Measurements from ENCODE around the gene TPI1.
A peak's percentile ranks its signal among the peaks of the same experiment; 100 is the strongest.

The TPI1 gene

GRCh38 chr12:6894321-6894720 is 27.0 kb downstream of the TPI1 start:
- no peaks in the 10 kb centered on the region for H3K27me3 ChIP-seq (ENCODE audit: control insufficient read depth in 1 of 2, insufficient read depth in 1 of 2, low read length in 2 of 2)

GRCh38 chr12:6896846-6897435 is 29.6 kb downstream of the TPI1 start:
- Histone ChIP-seq H2BK12ac (ENCODE audit: low read length in 2 of 2) (no peak overlapping the region), H3K36me3 (ENCODE audit: control insufficient read depth in 1 of 2, insufficient read depth in 2 of 2, low read depth in 1 of 2, low read length in 2 of 2) (no peaks in the 10 kb centered on the region), H3K14ac (ENCODE audit: low read length in 2 of 2) (no peak overlapping the region), H3K4ac (ENCODE audit: low read depth in 1 of 2, low read length in 2 of 2) (no peak overlapping the region), H3K4me2 (ENCODE audit: low read length, poor library complexity, severe bottlenecking) (no peak overlapping the region), H2BK120ac (ENCODE audit: low read depth, low read length) (no peak overlapping the region), H3K4me1 (ENCODE audit: control insufficient read depth, insufficient read depth, low read depth, low read length) (no peaks in the 10 kb centered on the region), H4K91ac (ENCODE audit: low read length) (no peak overlapping the region), H3K23ac (ENCODE audit: low read length in 2 of 2) (no peak overlapping the region), H3K9ac (ENCODE audit: low read length) (no peak overlapping the region), H3K18ac (ENCODE audit: low read depth in 1 of 2, low read length in 2 of 2) (no peak overlapping the region), H3K79me1 (replicated peaks; ENCODE audit: low read length, poor library complexity, severe bottlenecking) (no peaks in the 10 kb centered on the region), H2AFZ (ENCODE audit: low read depth, low read length) (no peak overlapping the region), H3K27ac (ENCODE audit: low read length, poor library complexity, severe bottlenecking) (no peak overlapping the region), H3K27me3 (ENCODE audit: control insufficient read depth in 1 of 2, insufficient read depth in 1 of 2, low read length in 2 of 2) (no peaks in the 10 kb centered on the region), H3K4me3 (ENCODE audit: insufficient read depth in 1 of 2, low read depth in 1 of 2, low read length in 2 of 2) (no peak overlapping the region), H2BK5ac (ENCODE audit: low read depth, low read length, poor library complexity, severe bottlenecking) (no peak overlapping the region), H4K8ac (ENCODE audit: low read length) (no peak overlapping the region), H2AK5ac (ENCODE audit: low read length, severe bottlenecking) (no peak overlapping the region), H3K9me3 (ENCODE audit: control insufficient read depth, low read length) (no peaks in the 10 kb centered on the region), H2BK15ac (ENCODE audit: low read depth, poor library complexity, severe bottlenecking) (no peak overlapping the region)
- DNase-seq = no peak
- WGBS = 83% methylated on average over 6 of the region's 6 CpGs

More at GRCh38 chr12:6894321-6894720, 27.0 kb downstream of the TPI1 start:
- H3K9me3 ChIP-seq (ENCODE audit: control insufficient read depth, low read length) = no peaks in the 10 kb centered on the region
- peaks cover 4% of the 10 kb centered on the region for H3K4me1 ChIP-seq (ENCODE audit: control insufficient read depth, insufficient read depth, low read depth, low read length)
- no peak overlapping the region for H3K18ac ChIP-seq (ENCODE audit: low read depth in 1 of 2, low read length in 2 of 2)
- H4K91ac ChIP-seq (ENCODE audit: low read length) = no peak overlapping the region
- no peak overlapping the region for H3K4ac ChIP-seq (ENCODE audit: low read depth in 1 of 2, low read length in 2 of 2)
- no peaks in the 10 kb centered on the region for H3K36me3 ChIP-seq (ENCODE audit: control insufficient read depth in 1 of 2, insufficient read depth in 2 of 2, low read depth in 1 of 2, low read length in 2 of 2)
- no peak overlapping the region for H3K4me3 ChIP-seq (ENCODE audit: insufficient read depth in 1 of 2, low read depth in 1 of 2, low read length in 2 of 2)
- H2AFZ ChIP-seq (ENCODE audit: low read depth, low read length) = no peak overlapping the region
- no peak overlapping the region for H2BK15ac ChIP-seq (ENCODE audit: low read depth, poor library complexity, severe bottlenecking)
- H3K79me1 ChIP-seq (replicated peaks; ENCODE audit: low read length, poor library complexity, severe bottlenecking) = no peaks in the 10 kb centered on the region
- no peak for DNase-seq
- WGBS = no CpG with 5 or more reads among the region's 3 CpGs
- no peak overlapping the region for H2AK5ac ChIP-seq (ENCODE audit: low read length, severe bottlenecking)
- H4K8ac ChIP-seq (ENCODE audit: low read length) = no peak overlapping the region
- no peak overlapping the region for H2BK120ac ChIP-seq (ENCODE audit: low read depth, low read length)
- H2BK5ac ChIP-seq (ENCODE audit: low read depth, low read length, poor library complexity, severe bottlenecking) = no peak overlapping the region
- H3K14ac ChIP-seq (ENCODE audit: low read length in 2 of 2) = no peak overlapping the region
- H2BK12ac ChIP-seq (ENCODE audit: low read length in 2 of 2) = no peak overlapping the region
- no peak overlapping the region for H3K4me2 ChIP-seq (ENCODE audit: low read length, poor library complexity, severe bottlenecking)
- H3K27ac ChIP-seq (ENCODE audit: low read length, poor library complexity, severe bottlenecking) = no peak overlapping the region
- H3K9ac ChIP-seq (ENCODE audit: low read length) = no peak overlapping the region
- no peak overlapping the region for H3K23ac ChIP-seq (ENCODE audit: low read length in 2 of 2)

GRCh38 chr12:6899427-6899826 is 32.1 kb downstream of the TPI1 start:
- no peaks in the 10 kb centered on the region for H3K9me3 ChIP-seq (ENCODE audit: control insufficient read depth, low read length)

GRCh38 chr12:6899837-6900519 is 32.6 kb downstream of the TPI1 start:
- 86% methylated on average over 9 of the region's 10 CpGs for WGBS
- DNase-seq = peak; percentile 53
- Histone ChIP-seq H2BK12ac (ENCODE audit: low read length in 2 of 2) (no peak overlapping the region), H4K91ac (ENCODE audit: low read length) (no peak overlapping the region), H2BK120ac (ENCODE audit: low read depth, low read length) (no peak overlapping the region), H2BK15ac (ENCODE audit: low read depth, poor library complexity, severe bottlenecking) (no peak overlapping the region), H3K27me3 (ENCODE audit: control insufficient read depth in 1 of 2, insufficient read depth in 1 of 2, low read length in 2 of 2) (no peaks in the 10 kb centered on the region), H3K4me2 (ENCODE audit: low read length, poor library complexity, severe bottlenecking) (no peak overlapping the region), H2AFZ (ENCODE audit: low read depth, low read length) (no peak overlapping the region), H2AK5ac (ENCODE audit: low read length, severe bottlenecking) (no peak overlapping the region), H3K79me1 (replicated peaks; ENCODE audit: low read length, poor library complexity, severe bottlenecking) (no peaks in the 10 kb centered on the region), H3K23ac (ENCODE audit: low read length in 2 of 2) (no peak overlapping the region), H3K27ac (ENCODE audit: low read length, poor library complexity, severe bottlenecking) (no peak overlapping the region), H2BK5ac (ENCODE audit: low read depth, low read length, poor library complexity, severe bottlenecking) (no peak overlapping the region), H3K4ac (ENCODE audit: low read depth in 1 of 2, low read length in 2 of 2) (no peak overlapping the region), H3K9ac (ENCODE audit: low read length) (no peak overlapping the region), H3K18ac (ENCODE audit: low read depth in 1 of 2, low read length in 2 of 2) (no peak overlapping the region), H4K8ac (ENCODE audit: low read length) (no peak overlapping the region), H3K9me3 (ENCODE audit: control insufficient read depth, low read length) (no peaks in the 10 kb centered on the region), H3K36me3 (ENCODE audit: control insufficient read depth in 1 of 2, insufficient read depth in 2 of 2, low read depth in 1 of 2, low read length in 2 of 2) (no peaks in the 10 kb centered on the region), H3K4me3 (ENCODE audit: insufficient read depth in 1 of 2, low read depth in 1 of 2, low read length in 2 of 2) (no peak overlapping the region), H3K4me1 (ENCODE audit: control insufficient read depth, insufficient read depth, low read depth, low read length) (peaks cover 3% of the 10 kb centered on the region), H3K14ac (ENCODE audit: low read length in 2 of 2) (no peak overlapping the region)

More at GRCh38 chr12:6899427-6899826, 32.1 kb downstream of the TPI1 start:
- Histone ChIP-seq H4K91ac (ENCODE audit: low read length) (no peak overlapping the region), H3K4me2 (ENCODE audit: low read length, poor library complexity, severe bottlenecking) (no peak overlapping the region), H2BK5ac (ENCODE audit: low read depth, low read length, poor library complexity, severe bottlenecking) (no peak overlapping the region), H3K79me1 (replicated peaks; ENCODE audit: low read length, poor library complexity, severe bottlenecking) (no peaks in the 10 kb centered on the region), H2AK5ac (ENCODE audit: low read length, severe bottlenecking) (no peak overlapping the region), H3K18ac (ENCODE audit: low read depth in 1 of 2, low read length in 2 of 2) (no peak overlapping the region), H3K23ac (ENCODE audit: low read length in 2 of 2) (no peak overlapping the region), H4K8ac (ENCODE audit: low read length) (no peak overlapping the region), H3K27ac (ENCODE audit: low read length, poor library complexity, severe bottlenecking) (no peak overlapping the region), H3K14ac (ENCODE audit: low read length in 2 of 2) (no peak overlapping the region), H2BK120ac (ENCODE audit: low read depth, low read length) (no peak overlapping the region), H3K4ac (ENCODE audit: low read depth in 1 of 2, low read length in 2 of 2) (no peak overlapping the region), H3K4me3 (ENCODE audit: insufficient read depth in 1 of 2, low read depth in 1 of 2, low read length in 2 of 2) (no peak overlapping the region), H3K4me1 (ENCODE audit: control insufficient read depth, insufficient read depth, low read depth, low read length) (no peaks in the 10 kb centered on the region), H2BK12ac (ENCODE audit: low read length in 2 of 2) (no peak overlapping the region), H3K27me3 (ENCODE audit: control insufficient read depth in 1 of 2, insufficient read depth in 1 of 2, low read length in 2 of 2) (no peaks in the 10 kb centered on the region), H2BK15ac (ENCODE audit: low read depth, poor library complexity, severe bottlenecking) (no peak overlapping the region), H2AFZ (ENCODE audit: low read depth, low read length) (no peak overlapping the region), H3K36me3 (ENCODE audit: control insufficient read depth in 1 of 2, insufficient read depth in 2 of 2, low read depth in 1 of 2, low read length in 2 of 2) (no peaks in the 10 kb centered on the region), H3K9ac (ENCODE audit: low read length) (no peak overlapping the region)
- WGBS = 90% methylated on average over 3 of the region's 5 CpGs
- no peak for DNase-seq
